Stimulated activated CD8-positive, alpha-beta memory T cell treated with anti-CD3 and anti-CD28 coated beads, Interleukin-4, amount 100 ng/mL, for 4 hours (primary cell): Measurements from ENCODE around the gene CDC42EP3.

ENCODE experiments used
- DNase-seq, 2 donors: peaks; one replicate each; pipeline ENCODE4 v3.0.0-alpha.2; 2020; ENCODE audit warnings: low read depth in 2 of 2, low spot score in 1 of 2

Gene CDC42EP3

GRCh38 chr2:37619230-37619958 lies 52.0 kb downstream of the CDC42EP3 start:
- DNase-seq: no peak

- DNase-seq: no peak
These were observed 53.1 kb downstream of the CDC42EP3 start for GRCh38 chr2:37618326-37618725.

- DNase-seq: no peak
These were observed 54.1 kb downstream of the CDC42EP3 start for GRCh38 chr2:37617119-37617892.

GRCh38 chr2:37616677-37617005 lies 54.8 kb downstream of the CDC42EP3 start:
- DNase-seq: no peak

- peak in 1 of 2 donors; percentile 43 for DNase-seq
These were observed 55.4 kb downstream of the CDC42EP3 start for GRCh38 chr2:37615804-37616676.

GRCh38 chr2:37614061-37614738 lies 57.2 kb downstream of the CDC42EP3 start:
- no peak for DNase-seq

GRCh38 chr2:37612382-37612781 lies 59.1 kb downstream of the CDC42EP3 start:
- DNase-seq: no peak

- no peak for DNase-seq
These were observed 60.7 kb downstream of the CDC42EP3 start for GRCh38 chr2:37610638-37611289.

GRCh38 chr2:37609782-37610181 lies 61.7 kb downstream of the CDC42EP3 start:
- no peak for DNase-seq

GRCh38 chr2:37604716-37605115 lies 66.7 kb downstream of the CDC42EP3 start:
- DNase-seq: no peak

GRCh38 chr2:37602702-37603101 lies 68.7 kb downstream of the CDC42EP3 start:
- no peak for DNase-seq

GRCh38 chr2:37602040-37602439 lies 69.4 kb downstream of the CDC42EP3 start:
- DNase-seq: no peak

- DNase-seq: no peak
These were observed 69.9 kb downstream of the CDC42EP3 start for GRCh38 chr2:37601569-37601968.

- no peak for DNase-seq
These were observed 70.7 kb downstream of the CDC42EP3 start for GRCh38 chr2:37600735-37601134.

GRCh38 chr2:37599688-37600525 lies 71.5 kb downstream of the CDC42EP3 start:
- DNase-seq: peak in 1 of 2 donors; percentile 46

GRCh38 chr2:37593694-37594093 lies 77.7 kb downstream of the CDC42EP3 start:
- DNase-seq: no peak

- no peak for DNase-seq
These were observed 78.4 kb downstream of the CDC42EP3 start for GRCh38 chr2:37593024-37593423.
